DMS114 treated with DMSO at 0.1 percent for 48 hours (cell line): ENCODE results near the gene DEXI.

ENCODE experiments used
- DNase-seq: peaks from one replicate; lab custom pipeline; 2025; ENCODE audit not compliant: unreplicated experiment; lab: John Stamatoyannopoulos, UW

The DEXI gene

DNA sequence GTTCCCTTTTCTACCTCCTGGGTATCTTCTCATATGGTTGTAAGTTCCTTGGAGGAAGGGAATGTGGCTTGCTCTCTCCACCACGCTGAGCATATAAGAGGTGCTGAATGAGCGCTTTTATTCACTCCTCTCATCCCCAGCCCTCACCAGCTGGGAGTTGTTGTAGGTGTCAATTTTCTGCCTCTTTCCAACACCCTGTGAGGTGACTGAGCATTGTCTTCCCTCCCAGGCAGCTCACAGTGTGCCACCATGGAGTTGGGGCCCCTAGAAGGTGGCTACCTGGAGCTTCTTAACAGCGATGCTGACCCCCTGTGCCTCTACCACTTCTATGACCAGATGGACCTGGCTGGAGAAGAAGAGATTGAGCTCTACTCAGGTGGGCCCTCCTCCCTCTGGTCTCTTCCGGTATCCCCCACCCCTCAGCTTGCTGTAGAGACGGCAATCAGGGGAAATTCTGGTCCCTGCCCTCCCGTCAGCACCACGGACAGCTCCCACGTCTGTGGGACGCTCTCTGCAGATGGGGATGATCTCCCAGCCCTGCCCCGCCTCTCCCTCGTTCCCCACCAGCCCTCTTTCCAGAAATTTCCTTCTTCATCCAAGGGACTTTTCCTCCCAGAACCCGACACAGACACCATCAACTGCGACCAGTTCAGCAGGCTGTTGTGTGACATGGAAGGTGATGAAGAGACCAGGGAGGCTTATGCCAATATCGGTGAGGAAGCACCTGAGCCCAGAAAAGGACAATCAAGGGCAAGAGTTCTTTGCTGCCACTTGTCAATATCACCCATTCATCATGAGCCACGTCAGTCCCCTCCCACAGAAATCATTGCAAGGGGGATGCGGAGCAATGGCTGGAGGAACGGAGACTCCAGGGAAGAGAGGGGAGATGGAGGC, 47.0 kb downstream of the DEXI start:
- no peak for DNase-seq

DNA sequence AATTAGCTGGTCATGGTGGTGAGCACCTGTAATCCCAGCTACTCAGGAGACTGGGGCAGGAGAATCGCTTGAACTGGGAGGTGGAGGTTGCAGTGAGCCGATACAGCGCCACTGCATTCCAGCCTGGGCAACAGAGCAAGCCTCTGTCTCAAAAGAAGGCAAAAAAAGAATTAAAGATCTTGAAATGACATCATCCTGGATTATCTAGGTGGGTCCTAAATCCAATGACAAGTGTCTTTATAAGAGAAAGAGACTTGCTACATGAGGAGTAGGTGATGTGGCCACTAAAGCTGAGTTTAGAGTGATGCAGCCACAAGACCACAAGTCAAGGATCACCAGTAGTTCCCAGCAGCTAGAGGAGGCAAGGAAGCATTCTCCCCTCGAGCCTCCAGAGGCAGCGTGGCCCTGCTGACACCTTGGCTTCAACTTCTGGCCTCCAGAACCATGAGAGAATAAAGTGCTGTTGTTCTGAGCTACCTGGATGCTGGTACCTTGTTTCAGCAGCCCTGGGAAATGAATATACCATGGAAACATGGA, 49.4 kb downstream of the DEXI start:
- no peak for DNase-seq

GRCh38 chr16:10889855-10890254, 52.4 kb downstream of the DEXI start:
- no peak for DNase-seq

DNA sequence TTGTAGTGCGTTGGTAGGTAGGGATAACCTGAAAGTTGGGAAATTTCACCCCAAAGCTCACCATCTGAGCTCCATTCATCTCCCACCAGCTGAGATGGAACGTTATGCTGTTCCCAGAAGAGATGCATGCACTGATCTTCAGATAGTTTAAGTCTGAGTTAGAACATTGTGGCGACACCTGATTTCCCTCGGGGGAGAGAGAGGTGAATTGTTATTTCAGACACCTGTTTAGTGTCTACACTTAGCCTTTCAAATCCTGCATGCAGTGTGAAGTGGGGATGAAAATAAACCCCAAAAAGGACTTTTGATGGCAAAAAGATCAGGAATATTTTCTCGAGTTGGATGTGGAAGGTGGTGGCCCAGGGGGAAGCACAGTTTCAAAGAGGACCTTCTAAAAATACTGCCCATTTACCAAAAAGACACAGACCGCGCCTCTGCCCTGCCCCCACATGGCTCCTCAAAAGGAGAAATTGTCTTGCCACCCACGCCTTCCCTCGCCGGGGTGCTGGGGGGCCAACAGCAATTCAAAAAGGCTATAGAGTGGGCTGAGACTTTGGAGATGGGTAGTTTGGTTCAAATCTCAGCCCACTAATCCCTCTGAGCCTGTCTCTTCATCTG, 53.8 kb downstream of the DEXI start:
- DNase-seq = no peak

- no peak for DNase-seq
Observed at GRCh38 chr16:10885246-10885645, 57.0 kb downstream of the DEXI start.

DNA sequence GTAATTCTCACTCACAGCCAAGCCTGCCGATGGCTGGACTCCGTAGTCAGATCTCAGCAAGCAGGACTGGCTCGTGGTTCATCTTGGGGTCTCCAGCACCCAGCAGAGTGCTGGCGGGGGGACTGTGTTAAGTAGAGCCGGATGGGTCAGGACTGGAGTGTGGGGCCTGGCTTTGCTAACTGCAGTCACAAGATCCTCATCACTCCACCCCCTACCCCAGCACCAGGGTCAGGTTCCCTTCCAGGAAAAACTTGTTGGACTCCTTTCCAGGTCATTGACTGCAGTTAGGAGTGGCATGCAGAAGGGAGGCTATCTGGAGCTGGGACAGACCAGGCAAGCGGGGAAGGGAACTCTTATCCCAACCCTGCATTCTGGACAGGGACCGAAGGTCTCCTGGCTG, 59.3 kb downstream of the DEXI start:
- no peak for DNase-seq

DNA sequence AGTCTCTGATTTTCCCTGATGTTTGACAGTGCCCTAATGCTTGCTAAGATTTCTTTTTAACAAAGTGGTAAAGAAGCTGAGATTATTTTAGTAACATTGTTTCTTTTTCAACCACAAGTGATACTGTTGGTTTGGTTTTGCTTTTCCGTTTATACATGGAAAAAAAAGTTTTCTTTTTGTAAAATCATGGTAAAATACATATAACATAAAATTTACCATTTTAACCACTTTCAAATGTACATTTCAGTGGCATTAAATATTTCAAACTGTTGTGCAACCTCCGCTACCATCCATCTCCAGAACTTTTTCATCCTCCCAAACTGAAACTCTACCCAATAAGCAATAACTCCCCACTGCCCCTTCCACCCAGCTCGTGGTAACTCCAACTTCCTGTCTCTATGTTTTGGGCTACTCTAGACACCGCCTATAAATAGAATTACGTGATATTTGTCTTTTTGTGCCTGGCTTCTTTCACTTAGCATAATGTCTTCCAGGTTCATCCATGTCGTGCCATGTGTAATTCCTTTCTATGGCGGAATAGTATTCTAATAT, 60.7 kb downstream of the DEXI start:
- no peak for DNase-seq

GRCh38 chr16:10880594-10881452, 61.4 kb downstream of the DEXI start:
- DNase-seq = no peak

- no peak for DNase-seq
Observed at GRCh38 chr16:10879681-10880589, 62.3 kb downstream of the DEXI start.
